ENCODE results near the gene RGS9. TPM values are rescaled to one million over a fixed set of nuclear protein-coding genes. Genes with fewer than 3 reads are reported as not detected.

RGS9 gene
- total and polyA plus RNA-seq, 2 donors (not counting 1 experiment from before 2014, with no cell fraction given), result 1.6 to 1.7 TPM

DNA sequence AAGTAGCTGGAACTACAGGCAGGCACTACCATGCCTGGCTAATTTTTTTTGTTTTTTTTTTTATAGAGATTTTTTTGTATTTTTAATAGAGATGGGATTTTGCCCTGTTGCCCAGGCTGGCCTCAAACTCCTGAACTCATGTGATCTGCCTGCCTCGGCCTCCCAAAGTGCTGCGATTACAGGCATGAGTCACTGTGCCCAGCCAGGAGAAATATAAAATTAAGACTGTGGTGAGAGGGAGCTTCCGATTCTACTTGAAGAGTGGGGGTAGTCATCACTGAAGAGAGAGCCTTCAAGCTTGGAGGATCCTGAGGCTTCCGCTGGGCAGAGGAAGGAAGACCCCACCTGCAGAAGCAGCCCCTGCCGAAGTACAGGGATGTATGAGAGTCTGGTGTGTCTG is 34.4 kb upstream of the RGS9 start:
- H2AFZ ChIP-seq (ENCODE audit: low read length), result no peak overlapping the region
- peaks cover 11% of the 10 kb centered on the region for H3K4me1 ChIP-seq (ENCODE audit: control insufficient read depth, extremely low read depth, insufficient read depth, low read length)
- no peaks in the 10 kb centered on the region for H3K36me3 ChIP-seq (ENCODE audit: control insufficient read depth, insufficient read depth, low read length)
- no peaks in the 10 kb centered on the region for H4K20me1 ChIP-seq (ENCODE audit: control insufficient read depth, extremely low read depth, insufficient read depth, low read length)
- no peaks in the 10 kb centered on the region for H3K27me3 ChIP-seq (ENCODE audit: control insufficient read depth, insufficient read depth, low read length)
- no peak overlapping the region for H3K9ac ChIP-seq (ENCODE audit: insufficient read depth, low read length)
- H3K4me3 ChIP-seq (replicated peaks in 1 of 4; ENCODE audit: control extremely low read depth in 1 of 4, insufficient read depth in 1 of 4, low read depth in 3 of 4, low read length in 4 of 4), result no peak overlapping the region
- DNase-seq (ENCODE audit: low read depth in 2 of 2), result peak in 1 of 2 donors; percentile 64
- H3K27ac ChIP-seq (ENCODE audit: insufficient read depth, low read length), result no peak overlapping the region
- H3K79me2 ChIP-seq (ENCODE audit: control insufficient read depth, insufficient read depth, low read length), result no peaks in the 10 kb centered on the region
- no peak overlapping the region for H3K4me2 ChIP-seq (ENCODE audit: extremely low read depth, insufficient read depth, low read length)
- no peaks in the 10 kb centered on the region for H3K9me3 ChIP-seq (ENCODE audit: control insufficient read depth, insufficient read depth, low read depth, low read length)
- TF ChIP-seq, protein P1, sequence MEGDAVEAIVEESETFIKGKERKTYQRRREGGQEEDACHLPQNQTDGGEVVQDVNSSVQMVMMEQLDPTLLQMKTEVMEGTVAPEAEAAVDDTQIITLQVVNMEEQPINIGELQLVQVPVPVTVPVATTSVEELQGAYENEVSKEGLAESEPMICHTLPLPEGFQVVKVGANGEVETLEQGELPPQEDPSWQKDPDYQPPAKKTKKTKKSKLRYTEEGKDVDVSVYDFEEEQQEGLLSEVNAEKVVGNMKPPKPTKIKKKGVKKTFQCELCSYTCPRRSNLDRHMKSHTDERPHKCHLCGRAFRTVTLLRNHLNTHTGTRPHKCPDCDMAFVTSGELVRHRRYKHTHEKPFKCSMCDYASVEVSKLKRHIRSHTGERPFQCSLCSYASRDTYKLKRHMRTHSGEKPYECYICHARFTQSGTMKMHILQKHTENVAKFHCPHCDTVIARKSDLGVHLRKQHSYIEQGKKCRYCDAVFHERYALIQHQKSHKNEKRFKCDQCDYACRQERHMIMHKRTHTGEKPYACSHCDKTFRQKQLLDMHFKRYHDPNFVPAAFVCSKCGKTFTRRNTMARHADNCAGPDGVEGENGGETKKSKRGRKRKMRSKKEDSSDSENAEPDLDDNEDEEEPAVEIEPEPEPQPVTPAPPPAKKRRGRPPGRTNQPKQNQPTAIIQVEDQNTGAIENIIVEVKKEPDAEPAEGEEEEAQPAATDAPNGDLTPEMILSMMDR (conservative IDR thresholded peaks at IDR 0.05 in 1 of 2, IDR thresholded peaks at IDR 0.05 in 1 of 2; ENCODE audit: low read depth in 1 of 2, low read length in 2 of 2), result no peak
- no peak for TF ChIP-seq EZH2 (IDR thresholded peaks at IDR 0.05; ENCODE audit: low read length, missing control alignments)

GRCh38 chr17:65103431-65103830 is 33.7 kb upstream of the RGS9 start:
- no peak for TF ChIP-seq EZH2 (IDR thresholded peaks at IDR 0.05; ENCODE audit: low read length, missing control alignments)
- TF ChIP-seq, protein P1 (conservative IDR thresholded peaks at IDR 0.05 in 1 of 2, IDR thresholded peaks at IDR 0.05 in 1 of 2; ENCODE audit: low read depth in 1 of 2, low read length in 2 of 2), result no peak

GRCh38 chr17:65103896-65104295 is 33.3 kb upstream of the RGS9 start:
- Histone ChIP-seq H2AFZ (ENCODE audit: low read length) (no peak overlapping the region), H3K9me3 (ENCODE audit: control insufficient read depth, insufficient read depth, low read depth, low read length) (no peaks in the 10 kb centered on the region), H3K79me2 (ENCODE audit: control insufficient read depth, insufficient read depth, low read length) (no peaks in the 10 kb centered on the region), H3K27ac (ENCODE audit: insufficient read depth, low read length) (no peak overlapping the region), H3K4me1 (ENCODE audit: control insufficient read depth, extremely low read depth, insufficient read depth, low read length) (peaks cover 11% of the 10 kb centered on the region), H4K20me1 (ENCODE audit: control insufficient read depth, extremely low read depth, insufficient read depth, low read length) (no peaks in the 10 kb centered on the region), H3K9ac (ENCODE audit: insufficient read depth, low read length) (no peak overlapping the region), H3K4me3 (replicated peaks in 1 of 4; ENCODE audit: control extremely low read depth in 1 of 4, insufficient read depth in 1 of 4, low read depth in 3 of 4, low read length in 4 of 4) (no peak overlapping the region), H3K4me2 (ENCODE audit: extremely low read depth, insufficient read depth, low read length) (no peak overlapping the region), H3K36me3 (ENCODE audit: control insufficient read depth, insufficient read depth, low read length) (no peaks in the 10 kb centered on the region), H3K27me3 (ENCODE audit: control insufficient read depth, insufficient read depth, low read length) (no peaks in the 10 kb centered on the region)
- no peak for TF ChIP-seq EZH2 (IDR thresholded peaks at IDR 0.05; ENCODE audit: low read length, missing control alignments)
- TF ChIP-seq, protein P1 (conservative IDR thresholded peaks at IDR 0.05 in 1 of 2, IDR thresholded peaks at IDR 0.05 in 1 of 2; ENCODE audit: low read depth in 1 of 2, low read length in 2 of 2), result no peak
- peak in 1 of 2 donors; percentile 40 for DNase-seq (ENCODE audit: low read depth in 2 of 2)

More at GRCh38 chr17:65103431-65103830, 33.7 kb upstream of the RGS9 start:
- Histone ChIP-seq H3K4me1 (ENCODE audit: control insufficient read depth, extremely low read depth, insufficient read depth, low read length) (peaks cover 11% of the 10 kb centered on the region), H2AFZ (ENCODE audit: low read length) (no peak overlapping the region), H3K36me3 (ENCODE audit: control insufficient read depth, insufficient read depth, low read length) (no peaks in the 10 kb centered on the region), H3K27ac (ENCODE audit: insufficient read depth, low read length) (no peak overlapping the region), H3K9ac (ENCODE audit: insufficient read depth, low read length) (no peak overlapping the region), H3K27me3 (ENCODE audit: control insufficient read depth, insufficient read depth, low read length) (no peaks in the 10 kb centered on the region), H3K4me3 (replicated peaks in 1 of 4; ENCODE audit: control extremely low read depth in 1 of 4, insufficient read depth in 1 of 4, low read depth in 3 of 4, low read length in 4 of 4) (no peak overlapping the region), H3K9me3 (ENCODE audit: control insufficient read depth, insufficient read depth, low read depth, low read length) (no peaks in the 10 kb centered on the region), H3K79me2 (ENCODE audit: control insufficient read depth, insufficient read depth, low read length) (no peaks in the 10 kb centered on the region), H4K20me1 (ENCODE audit: control insufficient read depth, extremely low read depth, insufficient read depth, low read length) (no peaks in the 10 kb centered on the region), H3K4me2 (ENCODE audit: extremely low read depth, insufficient read depth, low read length) (no peak overlapping the region)
- DNase-seq (ENCODE audit: low read depth in 2 of 2), result no peak

Measured in fibroblast of lung (primary cell).